ENCODE measurements around the gene GNB1.
A peak's percentile ranks its signal among the peaks of the same experiment; 100 is the strongest.

GNB1 gene

GRCh38 chr1:1825217-1825616 is 65.7 kb downstream of the GNB1 start:
- no peak for DNase-seq (ENCODE audit: low spot score)

GRCh38 chr1:1819762-1820161 is 71.1 kb downstream of the GNB1 start:
- DNase-seq (ENCODE audit: low spot score), result no peak

GRCh38 chr1:1817221-1817620 is 73.7 kb downstream of the GNB1 start:
- no peak for DNase-seq (ENCODE audit: low spot score)

DNA sequence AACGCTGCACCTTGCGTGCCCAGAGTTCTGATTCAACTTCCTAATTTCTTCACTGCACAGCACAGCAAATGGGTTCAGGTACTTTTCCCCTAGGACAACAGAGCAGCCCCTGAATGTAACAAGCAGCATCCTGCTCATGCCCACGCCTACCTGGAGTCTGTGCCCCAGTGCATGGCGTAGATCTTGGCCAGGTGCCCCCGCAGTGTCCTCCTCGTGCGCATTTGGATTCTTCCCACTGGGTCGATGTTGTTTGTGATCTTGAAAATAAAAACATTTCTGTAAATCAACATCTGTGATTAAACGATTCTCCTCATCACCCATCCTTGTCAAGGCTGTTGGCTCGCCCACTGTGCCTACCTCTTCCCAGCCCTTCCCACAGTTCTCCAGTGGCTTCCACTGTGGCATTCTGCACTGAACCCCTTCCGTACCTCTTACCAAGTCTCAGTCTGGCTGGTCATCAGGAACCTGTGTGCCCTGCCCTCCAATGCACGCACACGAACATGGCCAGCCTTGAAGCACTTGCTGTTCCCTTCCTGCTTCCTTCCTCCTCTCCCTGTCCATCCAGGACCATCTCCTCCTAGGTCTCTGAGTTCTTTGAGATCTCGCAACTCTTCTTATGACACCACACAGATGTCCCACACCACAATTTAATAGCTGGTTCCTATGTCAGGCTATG is 75.1 kb downstream of the GNB1 start:
- no peak for DNase-seq (ENCODE audit: low spot score)

GRCh38 chr1:1809489-1809888 is 81.4 kb downstream of the GNB1 start:
- DNase-seq (ENCODE audit: low spot score), result no peak

DNA sequence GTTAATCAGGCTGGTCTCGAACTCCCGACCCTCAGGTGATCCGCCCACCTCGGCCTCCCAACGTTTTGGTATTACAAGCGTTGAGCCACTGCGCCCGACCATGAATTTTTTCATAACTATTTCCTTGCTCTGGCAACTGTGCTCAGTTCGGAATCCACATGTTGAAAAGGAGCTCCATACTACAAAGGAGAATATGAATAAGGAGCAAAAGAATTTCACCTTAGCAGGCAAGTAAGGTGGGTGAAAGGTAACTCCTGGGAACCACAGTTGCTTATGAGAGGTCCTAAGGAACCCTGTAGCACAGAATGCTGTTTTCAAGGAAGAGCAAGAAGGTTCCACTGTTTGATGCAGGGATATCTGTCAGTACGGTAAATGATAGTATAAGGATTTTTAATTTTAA is 82.7 kb downstream of the GNB1 start:
- no peak for DNase-seq (ENCODE audit: low spot score)

DNA sequence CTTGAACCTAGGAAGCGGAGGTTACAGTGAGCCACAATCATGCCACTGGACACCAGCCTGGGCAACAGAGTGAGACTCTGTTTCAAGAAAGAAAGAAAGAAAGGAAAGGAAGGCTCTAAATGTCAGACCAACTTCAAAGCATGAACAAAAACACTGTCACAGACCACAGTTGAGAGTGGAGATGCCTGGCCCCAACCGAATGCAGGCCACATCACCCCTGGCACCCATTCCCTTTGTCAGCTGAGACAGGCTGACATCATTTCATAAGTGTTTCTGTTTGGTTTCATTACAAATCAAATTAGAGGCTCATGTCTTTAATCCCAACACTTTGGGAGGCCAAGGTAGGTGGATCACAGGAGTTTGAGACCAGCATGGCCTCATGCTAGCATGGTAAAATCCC is 84.0 kb downstream of the GNB1 start:
- DNase-seq (ENCODE audit: low spot score), result no peak

GRCh38 chr1:1804301-1804700 is 86.6 kb downstream of the GNB1 start:
- no peak for DNase-seq (ENCODE audit: low spot score)

GRCh38 chr1:1802871-1803270 is 88.0 kb downstream of the GNB1 start:
- DNase-seq (ENCODE audit: low spot score), result no peak

DNA sequence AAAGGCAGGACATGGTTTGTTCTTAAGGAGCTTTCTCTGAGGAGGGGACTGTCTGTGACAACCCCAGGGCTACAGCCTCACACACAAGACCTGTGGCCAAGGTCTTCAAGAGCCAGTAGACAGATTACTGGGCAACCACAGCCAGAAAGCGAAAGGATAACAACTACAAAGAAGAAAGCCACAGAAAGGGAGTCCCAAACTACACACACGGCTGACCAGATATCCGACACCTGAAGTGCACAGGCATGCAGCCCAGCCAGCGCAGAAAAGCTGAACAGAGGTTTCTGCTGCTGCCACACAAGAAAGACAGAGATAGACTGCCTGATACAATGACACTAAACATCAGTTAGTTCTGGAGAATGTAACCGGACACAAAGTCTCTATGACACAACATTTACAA is 91.2 kb downstream of the GNB1 start:
- no peak for DNase-seq (ENCODE audit: low spot score)

GRCh38 chr1:1797731-1798341 is 93.1 kb downstream of the GNB1 start:
- DNase-seq (ENCODE audit: low spot score), result no peak

GRCh38 chr1:1796466-1796865 is 94.4 kb downstream of the GNB1 start:
- DNase-seq (ENCODE audit: low spot score), result no peak

DNA sequence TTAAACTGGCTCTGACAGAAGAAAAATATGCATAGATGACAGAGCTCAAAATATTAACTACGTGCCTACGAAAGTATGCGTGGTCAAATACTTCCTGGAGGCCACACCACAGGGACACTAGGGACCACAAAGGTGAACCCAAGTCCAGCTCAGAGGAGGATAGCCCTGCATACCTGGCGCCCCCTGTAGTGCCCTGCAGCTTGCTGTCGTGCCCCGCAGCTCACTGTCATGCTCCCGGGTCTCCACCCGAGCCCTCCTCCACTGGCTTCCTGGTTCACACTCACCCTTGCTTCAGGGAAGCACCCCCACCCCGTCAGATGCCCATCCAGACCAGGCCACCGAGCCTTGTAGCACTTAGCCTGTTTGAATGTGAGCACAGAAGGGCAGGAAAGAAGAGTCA is 95.9 kb downstream of the GNB1 start:
- DNase-seq (ENCODE audit: low spot score), result no peak

DNA sequence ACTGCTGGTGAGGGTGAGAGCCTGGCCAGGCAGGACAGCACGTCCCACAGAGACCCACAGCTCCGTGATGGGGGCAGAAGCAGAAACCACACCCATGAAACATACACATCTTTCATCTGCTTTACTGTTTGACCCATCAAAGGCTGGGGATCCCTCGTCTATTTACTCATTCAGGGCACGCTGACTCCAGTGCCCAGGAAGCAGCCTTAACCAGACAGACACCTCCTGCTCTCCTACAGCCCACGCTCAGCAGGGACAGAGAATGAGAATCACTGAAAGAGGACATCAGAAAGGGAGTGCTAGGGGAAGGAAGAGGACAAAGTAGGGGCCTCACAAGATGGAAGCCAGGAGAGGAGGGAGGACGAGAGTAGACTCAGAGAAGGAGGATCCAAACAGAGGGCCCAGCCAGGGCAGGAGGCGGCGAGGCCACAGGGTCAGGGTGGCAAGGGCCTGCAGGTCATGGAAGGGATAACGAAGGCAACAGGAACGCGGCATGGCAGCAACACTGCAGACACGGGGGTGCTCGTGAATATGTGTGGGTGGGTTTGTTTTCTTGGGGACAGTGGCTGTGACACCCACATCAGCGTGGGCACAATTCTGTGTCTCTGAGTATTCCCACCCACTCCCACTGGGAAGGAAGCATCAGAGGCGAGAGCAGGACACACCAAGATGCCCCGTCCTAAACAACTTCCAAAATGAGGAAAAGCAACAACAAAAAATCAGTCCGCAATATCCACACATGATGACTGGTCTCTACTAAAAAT is 97.2 kb downstream of the GNB1 start:
- DNase-seq (ENCODE audit: low spot score), result no peak

- DNase-seq (ENCODE audit: low spot score), result no peak
Observed at GRCh38 chr1:1788646-1789431, 102.0 kb downstream of the GNB1 start.

GRCh38 chr1:1788136-1788535 is 102.8 kb downstream of the GNB1 start:
- DNase-seq (ENCODE audit: low spot score), result no peak

DNA sequence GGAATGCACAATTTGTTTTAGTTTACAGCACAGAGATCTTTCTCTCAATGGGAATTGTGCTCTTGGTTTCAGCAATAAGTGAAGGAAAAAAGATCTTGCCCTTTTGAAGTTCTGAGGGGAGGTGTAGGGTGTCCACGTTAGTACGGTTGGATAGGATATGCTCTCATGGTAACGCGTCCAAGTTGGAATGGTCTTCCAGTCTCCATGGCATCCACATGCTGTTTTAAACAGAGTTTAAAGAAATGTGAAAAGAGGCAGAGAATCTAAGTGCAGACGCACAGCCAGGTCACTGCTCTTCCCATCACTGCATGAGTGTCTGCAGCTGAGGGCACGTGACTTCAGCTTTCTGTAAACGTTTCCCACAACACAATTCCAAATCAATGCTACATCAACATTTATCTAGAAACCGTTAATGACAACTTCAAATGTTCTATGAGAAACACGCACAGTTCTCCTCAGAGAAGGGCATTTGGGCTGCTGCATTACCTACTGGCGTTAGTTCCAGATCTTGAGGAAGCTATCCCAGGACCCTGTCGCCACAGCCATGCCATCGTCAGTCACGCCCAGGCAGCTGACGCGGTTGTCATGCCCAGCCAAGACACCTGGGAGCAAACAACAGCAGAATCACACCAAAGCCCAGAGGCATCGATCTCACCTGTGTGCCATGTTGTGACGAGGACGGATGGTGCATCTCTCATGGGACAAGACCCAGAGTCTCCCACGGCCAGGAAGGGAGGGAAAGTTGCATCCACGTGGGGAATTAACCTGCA is 103.9 kb downstream of the GNB1 start:
- no peak for DNase-seq (ENCODE audit: low spot score)

- DNase-seq (ENCODE audit: low spot score), result no peak
Observed at GRCh38 chr1:1785666-1786065, 105.2 kb downstream of the GNB1 start.

- DNase-seq (ENCODE audit: low spot score), result no peak
Observed at GRCh38 chr1:1784933-1785332, 106.0 kb downstream of the GNB1 start.

DNA sequence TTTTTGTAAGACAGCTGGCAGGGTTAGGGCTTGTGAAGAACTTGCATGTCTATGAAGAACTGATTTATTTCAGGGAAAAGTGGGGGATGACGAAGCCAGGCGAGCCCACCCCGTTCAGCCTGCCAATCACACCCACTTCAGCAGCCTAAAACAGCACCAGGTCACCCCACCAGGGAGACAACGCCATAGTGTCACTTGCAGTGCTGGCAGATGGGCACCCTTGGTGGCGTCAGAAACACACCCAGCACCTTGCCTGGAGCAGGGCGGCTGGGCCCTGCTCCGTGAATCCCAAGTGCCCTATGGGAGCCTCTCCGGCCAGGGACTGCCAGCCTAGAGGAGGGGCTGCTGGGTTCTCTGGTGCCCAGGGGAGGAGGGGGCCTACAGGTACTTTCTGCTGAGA is 107.6 kb downstream of the GNB1 start:
- no peak for DNase-seq (ENCODE audit: low spot score)

DNA sequence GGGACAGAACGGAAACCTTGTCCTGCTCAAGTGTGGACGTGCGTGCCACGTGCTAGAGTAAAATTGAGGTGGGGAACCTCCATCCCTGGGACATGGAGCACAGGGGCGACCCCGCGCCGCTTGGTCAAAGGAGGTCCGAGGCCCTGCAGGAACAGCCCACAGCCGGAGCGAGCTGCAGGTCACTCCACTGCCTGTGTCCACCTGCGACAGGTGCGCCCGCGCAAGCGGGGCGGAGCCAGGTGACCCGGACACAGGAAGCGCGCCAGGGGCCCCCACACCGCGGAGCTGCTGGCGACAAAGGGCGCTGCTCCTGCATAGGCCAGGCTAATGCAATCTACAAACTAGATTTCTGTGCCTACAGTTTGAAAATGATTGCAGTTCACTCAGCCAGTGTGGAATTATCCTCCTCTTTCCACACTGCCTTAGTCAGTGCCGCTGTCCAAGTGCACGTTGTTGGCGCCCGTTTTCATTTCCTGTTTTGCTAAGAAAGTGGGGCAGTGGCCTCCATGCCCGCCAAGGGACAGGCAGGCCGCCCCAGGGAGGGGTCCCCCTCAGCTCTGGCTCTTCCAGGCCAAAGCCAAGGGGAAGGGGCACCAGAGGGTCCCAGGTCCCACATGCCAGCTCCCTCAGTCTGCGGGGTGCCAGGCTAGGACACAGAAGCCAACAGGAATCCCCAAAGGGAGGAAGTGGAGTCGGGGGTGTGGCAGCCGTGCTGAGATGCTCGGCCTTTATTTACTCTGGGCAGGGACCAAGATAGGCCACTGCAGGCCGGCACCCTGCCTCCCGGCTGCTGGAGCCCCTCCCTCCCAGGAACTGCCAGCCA is 108.3 kb downstream of the GNB1 start:
- peak; percentile 39 for DNase-seq (ENCODE audit: low spot score)

Data from kidney capillary endothelial cell (primary cell).